A549 (cell line): Measurements from ENCODE around the gene PLS3.

Source experiments
- CEBPB ChIP-seq, 2 experiments: fragments of >200 bp in 1 of 2; sonication (Bioruptor Twin) in 1 of 2; formaldehyde crosslinking in 1 of 2; IDR thresholded peaks; 2 replicates each; pipeline ENCODE4 v1.6.1; 2012 to 2016
- CTCF ChIP-seq: fragments of >200 bp; sonication (Bioruptor Twin); formaldehyde crosslinking; IDR thresholded peaks from 3 replicates; pipeline ENCODE4 v1.5.1; 2016
- NFE2L2 ChIP-seq: fragments of 150-350 bp; conservative IDR thresholded peaks from 2 replicates; pipeline ENCODE4 v1.6.1; 2014; ENCODE audit warnings: low read length
- PHF8 ChIP-seq: fragments of 200-600 bp; sonication (generic); IDR thresholded peaks from 2 replicates; pipeline ENCODE4 v1.6.1; 2016; ENCODE audit warnings: low read depth, mild to moderate bottlenecking, antibody characterized with exemption, moderate library complexity, borderline replicate concordance
- POLR2A ChIP-seq: IDR thresholded peaks from 2 replicates; pipeline ENCODE4 v1.6.1; 2012; ENCODE audit warnings: mild to moderate bottlenecking, low read length
- RAD21 ChIP-seq, 2 experiments: fragments of >200 bp in 1 of 2; sonication (Bioruptor Twin) in 1 of 2; formaldehyde crosslinking in 1 of 2; IDR thresholded peaks in 1 of 2; conservative IDR thresholded peaks in 1 of 2; 2 replicates in 1 of 2; 3 replicates in 1 of 2; pipeline ENCODE4 v1.6.1; 2012 to 2018; ENCODE audit warnings: inconsistent platforms in 1 of 2
- TP53 ChIP-seq: fragments of 250-450 bp; sonication (Bioruptor Pico); IDR thresholded peaks from 2 replicates; pipeline ENCODE4 v1.5.0; 2021; ENCODE audit warnings: mild to moderate bottlenecking, moderate library complexity

DNA sequence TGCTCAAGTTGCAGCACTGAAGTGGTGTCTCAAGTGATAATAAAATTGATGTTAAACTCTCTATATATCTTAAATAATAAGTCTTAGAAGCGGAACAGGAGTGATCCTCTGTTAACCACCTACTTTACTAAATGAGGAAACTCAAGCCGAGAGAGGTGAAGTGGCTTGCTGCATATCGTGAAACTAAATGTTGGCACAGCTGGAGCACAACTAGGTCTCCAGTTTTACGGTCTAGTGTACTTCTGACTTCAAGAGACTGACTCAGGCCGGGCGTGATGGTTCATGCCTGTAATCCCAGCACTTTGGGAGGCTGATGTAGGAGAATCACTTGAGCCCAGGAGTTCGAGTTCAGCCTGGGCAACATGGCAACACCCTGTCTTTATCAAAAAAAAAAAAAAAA, 35.5 kb upstream of the PLS3 start:
- TF ChIP-seq PHF8 (no peak), CTCF (no peak), CEBPB (IDR thresholded peaks at IDR 0.05) (no peak), RAD21 (conservative IDR thresholded peaks at IDR 0.05 in 1 of 2, IDR thresholded peaks at IDR 0.05 in 1 of 2) (no peak), TP53 (CRISPR knock-in tag) (no peak), POLR2A (no peak), NFE2L2 (no peak)
